K562 treated with DMSO at 1 percent for 48 hours (cell line): ENCODE results near the gene C1orf210. TPM values are rescaled to one million over a fixed set of nuclear protein-coding genes. Genes with fewer than 3 reads are reported as not detected.

Experiments
- total RNA-seq: library from RNA; unstranded; fragments of 300-600 nt; gene quantifications from 2 replicates; pipeline ENCODE4 v1.2.3, GENCODE V29; 2022; ENCODE audit warnings: low replicate concordance; ENCODE audit errors: extremely low read depth

C1orf210 gene
- total RNA-seq = not detected in 2 replicates

GRCh38 chr1:43285269-43285990 is at the start of gene C1orf210:
Gene C1orf210, minus strand, starts transcription at chr1:43285581. Its CDS starts 2,311 bp downstream, at chr1:43283270.

GRCh38 chr1:43300378-43301094 is 15.2 kb upstream of the C1orf210 start, which contains the start of gene TIE1:
Gene TIE1, plus strand, starts transcription at chr1:43300982. Its CDS starts 90 bp downstream, at chr1:43301072.

DNA sequence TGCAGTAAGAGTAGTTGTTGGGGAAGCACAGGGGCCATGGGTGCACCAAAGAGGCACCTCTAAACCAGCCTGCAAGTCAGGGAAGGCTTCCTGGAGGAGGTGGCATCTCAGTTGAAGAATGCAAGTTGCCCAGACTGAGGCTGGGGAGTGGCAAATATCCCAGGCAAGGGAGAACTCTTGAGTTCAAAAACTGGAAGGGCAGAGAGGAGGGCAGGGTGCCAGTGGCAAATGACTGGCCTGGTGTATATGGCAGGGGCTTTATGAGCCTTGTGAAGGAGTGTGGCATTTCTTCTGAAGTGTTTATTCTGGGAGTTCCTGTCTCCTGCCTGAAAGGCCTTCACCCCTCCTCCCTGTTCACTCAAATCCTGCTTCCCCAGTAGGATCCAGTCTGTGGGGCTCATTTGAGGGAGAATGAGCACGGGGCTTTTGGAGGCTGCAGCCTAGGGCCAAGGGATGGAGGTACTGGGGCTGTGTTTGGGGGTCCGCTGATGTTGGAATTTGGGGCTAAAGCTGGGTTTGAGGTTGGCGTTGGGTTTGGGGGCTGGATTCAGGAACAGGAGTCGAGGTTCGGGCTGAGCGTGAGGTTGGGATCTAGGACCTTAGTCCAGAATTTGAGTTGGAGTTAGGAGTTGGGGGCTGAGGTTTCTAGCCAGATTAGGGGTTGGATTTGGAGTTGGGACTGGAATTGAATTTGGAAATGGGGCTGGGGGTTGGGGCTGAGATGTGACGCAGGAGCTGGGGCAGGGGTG is 15.6 kb downstream of the C1orf210 start, which contains the start of gene TMEM125:
TMEM125 (plus strand) TSS at position 357 of the 749 bp plus-strand sequence. CDS start 2,740 bp downstream, outside the sequence.

Other genes with a start within 250 kb of the C1orf210 start
- gene EBNA1BP2, start 113.3 kb downstream of the C1orf210 start, total RNA-seq = not detected in 2 replicates
- gene CFAP57, start 113.3 kb downstream of the C1orf210 start, total RNA-seq = not detected in 2 replicates
- gene TMEM125, start 15.6 kb downstream of the C1orf210 start, total RNA-seq = not detected in 2 replicates
- gene TIE1, start 15.4 kb upstream of the C1orf210 start, total RNA-seq = not detected in 2 replicates
- not detected in 2 replicates for gene MPL, start 52.2 kb upstream of the C1orf210 start, total RNA-seq
- gene CDC20, start 73.4 kb upstream of the C1orf210 start, total RNA-seq = not detected in 2 replicates
- 639 TPM in 1 of 2 replicates, not detected in the other for gene ELOVL1, start 82.4 kb upstream of the C1orf210 start, total RNA-seq
- not detected in 2 replicates for gene MED8, start 104.2 kb upstream of the C1orf210 start, total RNA-seq
- not detected in 2 replicates for gene SZT2, start 104.3 kb upstream of the C1orf210 start, total RNA-seq
- not detected in 2 replicates for gene HYI, start 168.3 kb upstream of the C1orf210 start, total RNA-seq
- gene PTPRF, start 245.3 kb upstream of the C1orf210 start, total RNA-seq = not detected in 2 replicates